ENCODE results near the gene ADPRS. TPM values are rescaled to one million over a fixed set of nuclear protein-coding genes. Genes with fewer than 3 reads are reported as not detected.

Gene ADPRS
- total RNA-seq, 5 donors from 2014 or later (not counting 1 experiment from before 2014, with no cell fraction given): 19.0 to 30.2 (median 28.1) TPM

DNA sequence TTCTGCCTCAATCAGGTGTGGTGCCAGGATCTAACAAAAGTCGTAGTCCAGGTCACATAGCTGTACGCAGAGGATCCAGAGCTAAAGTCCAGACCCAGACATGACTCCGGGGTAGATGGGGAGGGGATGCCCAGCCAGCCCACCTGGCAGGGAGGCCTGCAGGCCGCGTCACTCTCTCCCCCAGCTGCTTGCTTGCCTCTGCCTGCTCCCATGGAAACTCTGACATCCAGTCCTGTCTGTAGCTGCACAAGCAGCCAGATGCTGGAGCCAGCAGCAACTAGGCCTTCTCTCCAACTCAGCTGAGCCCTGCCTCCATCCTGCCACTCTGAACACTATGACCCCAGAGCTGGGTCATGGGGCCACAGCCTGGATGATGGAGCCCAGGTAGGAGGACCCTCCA lies 28.2 kb downstream of the ADPRS start:
- CTCF ChIA-PET: no interaction called here
- no peak overlapping the region for H3K4me3 Mint-ChIP-seq
- no peaks in the 10 kb centered on the region for H3K36me3 ChIP-seq (ENCODE audit: control insufficient read depth in 2 of 2, extremely low read depth in 1 of 2, insufficient read depth in 1 of 2, low read length in 1 of 2)

DNA sequence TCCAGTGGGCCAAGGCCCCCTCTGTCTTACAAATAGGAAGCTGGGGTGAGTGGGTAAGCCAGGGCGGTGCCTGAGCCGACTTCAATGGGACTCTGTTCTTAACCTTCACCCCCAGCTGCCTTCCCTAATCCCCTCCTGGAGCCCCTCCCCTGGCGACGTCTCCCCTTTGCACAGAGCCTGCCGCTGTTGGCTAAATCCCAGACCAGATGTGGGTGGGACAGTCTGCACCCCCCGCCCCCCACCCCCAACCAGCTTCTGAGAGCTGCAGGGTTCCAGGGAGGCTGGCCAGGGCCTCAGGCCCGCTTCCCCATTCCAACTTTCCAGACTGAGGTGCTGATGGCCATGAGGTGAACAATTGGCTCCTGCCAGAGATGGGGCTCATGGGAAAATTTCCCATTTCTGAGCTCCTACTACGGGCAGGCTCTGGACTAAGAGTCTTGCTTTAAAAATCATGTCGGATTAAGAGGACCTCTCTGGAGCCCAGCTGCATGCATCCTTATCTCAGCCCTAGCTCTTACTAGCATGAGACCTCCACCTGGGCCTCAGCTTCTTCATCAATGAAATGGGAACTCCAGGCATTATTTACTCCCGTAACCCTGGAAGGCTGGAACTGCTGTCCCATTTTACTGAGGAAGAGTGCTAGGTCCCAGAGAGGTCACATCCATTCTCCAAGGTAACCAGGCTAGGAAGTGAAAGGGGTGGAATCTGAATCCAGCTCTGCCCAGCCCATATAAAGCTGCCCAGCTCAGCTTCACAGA lies 29.9 kb downstream of the ADPRS start:
- CTCF ChIA-PET: interaction anchor here in 1 of 2 donors (0.5 kb wide), 1 partner anchor 9 kb away, joined by 6 read pairs; no protein-coding TSS in a partner anchor

More for the DNA sequence above, 28.2 kb downstream of the ADPRS start:
- no peak for ATAC-seq (replicated peaks in 1 of 4)
- H3K9me3 ChIP-seq: no peaks in the 10 kb centered on the region
- POLR2A ChIA-PET: no interaction called here
- H3K4me3 ChIP-seq (ENCODE audit: control insufficient read depth in 1 of 2, extremely low read depth in 1 of 2, low read length in 1 of 2): no peak overlapping the region
- no peaks in the 10 kb centered on the region for H3K4me1 ChIP-seq (ENCODE audit: control insufficient read depth in 1 of 2, extremely low read depth in 1 of 2, insufficient read depth in 2 of 2, low read length in 2 of 2)
- no peak for DNase-seq
- peaks cover 0 to 28% of the 10 kb centered on the region in 2 experiments for H3K27me3 ChIP-seq (replicated peaks in 1 of 2; ENCODE audit: control insufficient read depth in 2 of 2, extremely low read depth in 1 of 2, insufficient read depth in 2 of 2, low read length in 1 of 2)
- H3K27me3 Mint-ChIP-seq: peaks cover 7 to 15% of the 10 kb centered on the region in 2 donors
- no peak overlapping the region for H3K27ac ChIP-seq (ENCODE audit: low read length)
- no peak overlapping the region for H3K27ac Mint-ChIP-seq
- 73% methylated on average over 4 of the region's 5 CpGs for WGBS (ENCODE audit: insufficient coverage)
- no peaks in the 10 kb centered on the region for H3K36me3 Mint-ChIP-seq
- no peaks in the 10 kb centered on the region for H3K9me3 Mint-ChIP-seq
- H3K4me1 Mint-ChIP-seq: no peaks in the 10 kb centered on the region

DNA sequence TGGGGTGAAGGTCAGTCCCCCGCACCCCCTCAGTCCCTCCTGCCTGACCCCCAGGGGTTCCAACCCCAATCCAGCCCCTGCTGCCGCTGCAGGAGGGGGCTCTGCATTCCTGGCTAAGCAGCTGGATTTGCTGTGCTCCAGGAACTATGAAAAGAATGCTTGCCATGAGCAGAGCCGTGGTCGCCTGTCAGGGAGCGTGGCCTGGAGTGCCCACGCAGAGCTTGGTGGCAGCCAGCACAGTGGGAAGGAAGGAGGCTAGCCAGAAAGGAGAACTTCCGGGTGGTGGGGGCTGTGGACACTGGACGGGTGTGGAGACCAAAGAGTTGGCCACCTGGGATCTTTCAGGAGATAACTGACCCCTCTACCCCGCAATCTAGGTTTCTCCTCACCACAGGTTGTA lies 30.8 kb downstream of the ADPRS start:
- H3K9me3 Mint-ChIP-seq: no peaks in the 10 kb centered on the region
- H3K9me3 ChIP-seq: no peaks in the 10 kb centered on the region
- ATAC-seq (replicated peaks in 1 of 4) (no peak), DNase-seq (no peak)
- peaks cover 0 to 4% of the 10 kb centered on the region in 2 experiments for H3K4me1 ChIP-seq (ENCODE audit: control insufficient read depth in 1 of 2, extremely low read depth in 1 of 2, insufficient read depth in 2 of 2, low read length in 2 of 2)
- 86% methylated on average over 4 of the region's 9 CpGs for WGBS (ENCODE audit: insufficient coverage)
- CTCF ChIA-PET: no interaction called here
- POLR2A ChIA-PET: no interaction called here
- H3K27me3 Mint-ChIP-seq: peaks cover 32 to 37% of the 10 kb centered on the region in 2 donors
- H3K27ac Mint-ChIP-seq: no peak overlapping the region
- no peak overlapping the region for H3K27ac ChIP-seq (ENCODE audit: low read length)
- H3K4me3 Mint-ChIP-seq: no peak overlapping the region
- peaks cover 14 to 17% (median 16%) of the 10 kb centered on the region in 3 donors for H3K4me1 Mint-ChIP-seq
- no peaks in the 10 kb centered on the region for H3K36me3 Mint-ChIP-seq
- peaks cover 0 to 50% of the 10 kb centered on the region in 2 experiments for H3K27me3 ChIP-seq (replicated peaks in 1 of 2; ENCODE audit: control insufficient read depth in 2 of 2, extremely low read depth in 1 of 2, insufficient read depth in 2 of 2, low read length in 1 of 2)
- H3K4me3 ChIP-seq (ENCODE audit: control insufficient read depth in 1 of 2, extremely low read depth in 1 of 2, low read length in 1 of 2): no peak overlapping the region
- H3K36me3 ChIP-seq (ENCODE audit: control insufficient read depth in 2 of 2, extremely low read depth in 1 of 2, insufficient read depth in 1 of 2, low read length in 1 of 2): no peaks in the 10 kb centered on the region

More for the DNA sequence above, 29.9 kb downstream of the ADPRS start:
- Histone ChIP-seq H3K27ac (ENCODE audit: low read length) (no peak overlapping the region), H3K9me3 (no peaks in the 10 kb centered on the region), H3K27me3 (replicated peaks in 1 of 2; ENCODE audit: control insufficient read depth in 2 of 2, extremely low read depth in 1 of 2, insufficient read depth in 2 of 2, low read length in 1 of 2) (peaks cover 0 to 44% of the 10 kb centered on the region in 2 experiments), H3K36me3 (ENCODE audit: control insufficient read depth in 2 of 2, extremely low read depth in 1 of 2, insufficient read depth in 1 of 2, low read length in 1 of 2) (no peaks in the 10 kb centered on the region), H3K4me3 (ENCODE audit: control insufficient read depth in 1 of 2, extremely low read depth in 1 of 2, low read length in 1 of 2) (no peak overlapping the region), H3K4me1 (ENCODE audit: control insufficient read depth in 1 of 2, extremely low read depth in 1 of 2, insufficient read depth in 2 of 2, low read length in 2 of 2) (peaks cover 0 to 3% of the 10 kb centered on the region in 2 experiments)
- Mint-ChIP-seq H3K4me1 (peaks cover 10 to 15% (median 12%) of the 10 kb centered on the region in 3 donors), H3K27me3 (peaks cover 24 to 30% of the 10 kb centered on the region in 2 donors), H3K9me3 (no peaks in the 10 kb centered on the region), H3K27ac (no peak overlapping the region), H3K36me3 (no peaks in the 10 kb centered on the region), H3K4me3 (no peak overlapping the region)
- no peak for ATAC-seq (replicated peaks in 1 of 4)
- 82% methylated on average over 6 of the region's 10 CpGs for WGBS (ENCODE audit: insufficient coverage)
- POLR2A ChIA-PET: no interaction called here
- DNase-seq: no peak

DNA sequence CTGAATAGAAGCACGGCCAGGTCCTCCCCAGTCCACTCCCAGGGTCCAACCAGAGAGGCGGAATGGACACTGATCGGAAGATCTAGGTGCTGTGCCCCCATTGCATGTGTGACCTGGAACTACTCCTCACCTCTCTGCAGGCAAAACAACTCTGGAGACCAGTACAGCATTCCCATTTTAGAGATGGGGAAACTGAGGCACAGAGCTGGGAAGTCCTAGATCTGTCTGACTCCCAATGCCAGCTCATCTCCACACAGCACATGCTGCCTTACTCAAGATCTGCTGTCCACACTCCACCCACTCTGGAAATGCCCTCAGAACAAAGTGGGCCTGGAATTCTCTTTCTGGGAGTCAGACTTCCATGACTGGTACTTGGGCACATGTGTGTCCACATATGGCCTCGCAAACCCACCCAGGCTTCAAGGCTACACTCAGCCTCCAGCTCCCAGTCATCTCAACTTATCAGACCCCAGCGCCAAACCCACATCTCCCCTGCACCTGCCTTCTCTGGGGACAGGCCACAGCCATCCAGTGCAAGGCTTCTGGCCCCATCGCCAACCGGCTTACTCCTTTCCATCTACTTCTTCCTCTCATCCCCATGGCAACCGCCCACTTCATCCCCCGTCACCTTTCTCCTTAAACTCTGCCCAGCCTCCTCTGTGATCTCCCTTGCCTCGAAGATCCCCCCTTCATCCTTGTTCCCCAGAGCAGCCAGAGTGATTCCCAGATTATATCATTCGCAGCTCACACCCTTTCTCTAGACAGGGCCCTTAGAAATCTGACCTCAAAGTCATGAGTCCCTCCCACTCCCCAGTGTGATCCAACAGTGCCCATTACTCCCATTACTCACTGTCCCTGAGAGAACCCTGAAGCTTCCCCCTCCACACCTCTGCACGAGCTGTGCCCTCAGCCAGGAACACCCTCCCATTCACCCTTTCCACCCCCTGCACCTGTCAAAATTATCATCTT lies 33.7 kb downstream of the ADPRS start:
- peaks cover 43 to 46% of the 10 kb centered on the region in 2 donors for H3K27me3 Mint-ChIP-seq
- Histone ChIP-seq H3K27me3 (replicated peaks in 1 of 2; ENCODE audit: control insufficient read depth in 2 of 2, extremely low read depth in 1 of 2, insufficient read depth in 2 of 2, low read length in 1 of 2) (peaks cover 0 to 61% of the 10 kb centered on the region in 2 experiments), H3K4me3 (ENCODE audit: control insufficient read depth in 1 of 2, extremely low read depth in 1 of 2, low read length in 1 of 2) (no peak overlapping the region), H3K9me3 (no peaks in the 10 kb centered on the region), H3K27ac (ENCODE audit: low read length) (no peak overlapping the region), H3K36me3 (ENCODE audit: control insufficient read depth in 2 of 2, extremely low read depth in 1 of 2, insufficient read depth in 1 of 2, low read length in 1 of 2) (no peaks in the 10 kb centered on the region), H3K4me1 (ENCODE audit: control insufficient read depth in 1 of 2, extremely low read depth in 1 of 2, insufficient read depth in 2 of 2, low read length in 2 of 2) (peaks cover 3 to 20% of the 10 kb centered on the region in 2 experiments)
- H3K9me3 Mint-ChIP-seq: no peaks in the 10 kb centered on the region
- no peak overlapping the region for H3K4me3 Mint-ChIP-seq
- H3K36me3 Mint-ChIP-seq: no peaks in the 10 kb centered on the region
- H3K4me1 Mint-ChIP-seq: peaks cover 29% of the 10 kb centered on the region in 3 donors
- H3K27ac Mint-ChIP-seq: peak overlapping the region in 1 of 2 donors; percentile 27
- WGBS (ENCODE audit: insufficient coverage): 82% methylated on average over 12 of the region's 12 CpGs
- ChIA-PET CTCF (no interaction called here), POLR2A (no interaction called here)
- DNase-seq (no peak), ATAC-seq (replicated peaks in 1 of 4) (no peak)

DNA sequence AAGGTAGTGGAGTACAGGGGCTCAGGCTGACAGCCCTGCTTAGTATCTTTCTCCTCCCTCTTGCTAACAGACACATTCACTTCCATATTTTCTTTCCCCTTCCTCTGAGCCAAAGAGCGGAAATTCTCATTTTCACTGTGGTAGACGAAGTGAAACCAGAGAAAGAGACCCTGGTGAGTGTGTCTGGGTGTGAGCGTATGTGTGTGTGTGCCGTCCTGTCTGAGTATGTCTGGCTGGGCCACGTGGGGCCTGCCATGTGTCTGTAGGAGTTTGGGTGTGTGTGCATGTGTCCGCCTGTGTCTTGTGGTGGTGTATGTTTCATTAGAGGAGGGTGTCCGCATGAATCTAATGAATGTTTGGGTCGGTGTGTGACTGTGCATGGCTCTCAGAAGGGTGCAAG lies 34.7 kb downstream of the ADPRS start:
- Mint-ChIP-seq H3K4me3 (peak overlapping the region in 1 of 3 donors; percentile 5), H3K9me3 (no peaks in the 10 kb centered on the region), H3K4me1 (peaks cover 29% of the 10 kb centered on the region in 3 donors), H3K36me3 (no peaks in the 10 kb centered on the region), H3K27me3 (peaks cover 43 to 46% of the 10 kb centered on the region in 2 donors), H3K27ac (no peak overlapping the region)
- H3K27ac ChIP-seq (ENCODE audit: low read length): no peak overlapping the region
- ChIA-PET CTCF (interaction anchor here in 1 of 2 donors (0.5 kb wide), 1 partner anchor 38 kb away, joined by 5 read pairs; no protein-coding TSS in a partner anchor), POLR2A (no interaction called here)
- H3K36me3 ChIP-seq (ENCODE audit: control insufficient read depth in 2 of 2, extremely low read depth in 1 of 2, insufficient read depth in 1 of 2, low read length in 1 of 2): no peaks in the 10 kb centered on the region
- WGBS (ENCODE audit: insufficient coverage): 51% methylated on average over 6 of the region's 8 CpGs
- H3K9me3 ChIP-seq: no peaks in the 10 kb centered on the region
- no peak overlapping the region for H3K4me3 ChIP-seq (ENCODE audit: control insufficient read depth in 1 of 2, extremely low read depth in 1 of 2, low read length in 1 of 2)
- peaks cover 0 to 58% of the 10 kb centered on the region in 2 experiments for H3K27me3 ChIP-seq (replicated peaks in 1 of 2; ENCODE audit: control insufficient read depth in 2 of 2, extremely low read depth in 1 of 2, insufficient read depth in 2 of 2, low read length in 1 of 2)
- H3K4me1 ChIP-seq (ENCODE audit: control insufficient read depth in 1 of 2, extremely low read depth in 1 of 2, insufficient read depth in 2 of 2, low read length in 2 of 2): peaks cover 3 to 21% of the 10 kb centered on the region in 2 experiments
- ATAC-seq (replicated peaks in 1 of 4) (peak; percentile 22 to 61 (median 30)), DNase-seq (peak in 1 of 35 experiments; percentile 34)

All from T-cell (primary cell).